ENCODE measurements around the gene HMG20A.

HMG20A gene

GRCh38 chr15:77436822-77437221, 16.1 kb downstream of the HMG20A start:
- DNase-seq, result no peak

DNA sequence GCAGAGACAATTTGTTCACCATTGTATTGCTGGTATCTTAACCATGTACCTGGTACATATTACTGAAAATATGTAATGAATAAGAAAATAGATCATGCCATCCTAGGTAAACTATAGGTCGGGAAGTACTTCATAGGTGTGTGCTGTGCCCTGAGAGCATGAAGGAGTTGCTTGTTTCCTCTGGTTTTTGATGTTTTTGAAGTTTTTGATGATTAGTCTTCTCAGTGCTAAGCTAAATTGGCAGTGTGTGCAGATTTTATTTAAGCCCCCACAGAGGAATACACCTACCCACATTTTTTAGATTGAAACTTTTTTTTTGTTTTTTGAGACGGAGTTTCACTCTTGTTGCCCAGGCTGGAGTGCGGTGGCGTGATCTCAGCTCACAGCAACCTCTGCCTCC, 16.6 kb downstream of the HMG20A start:
- no peak for DNase-seq

DNA sequence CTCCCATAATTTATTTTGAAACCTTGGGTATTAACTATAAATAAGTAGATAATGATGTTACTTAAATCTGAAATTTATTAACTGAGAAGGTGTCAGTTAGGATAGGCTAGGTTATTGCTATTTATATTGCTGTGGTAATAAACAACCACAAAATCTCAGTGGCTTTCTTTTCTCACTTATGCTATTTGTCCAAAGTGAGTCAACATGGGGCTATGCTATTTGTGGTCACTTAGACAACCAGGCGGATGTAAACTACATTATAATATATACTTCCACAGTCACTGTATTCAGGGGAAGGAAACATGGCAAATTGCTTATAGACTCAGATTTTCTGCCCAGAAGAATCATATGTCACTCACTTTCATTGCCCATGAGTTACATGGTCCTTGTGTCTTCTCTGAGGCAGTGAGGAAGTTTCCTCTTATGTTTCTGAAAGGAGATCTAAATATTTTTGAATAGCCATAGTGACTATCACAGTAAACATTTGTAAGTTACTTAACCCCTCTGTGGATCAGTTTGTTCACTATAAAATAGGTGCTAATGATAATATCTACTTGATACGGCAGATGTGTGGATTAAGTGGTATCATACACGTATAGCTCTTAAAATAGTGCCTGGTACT, 19.8 kb downstream of the HMG20A start:
- no peak for DNase-seq

- no peak for DNase-seq
Measured at GRCh38 chr15:77446840-77447390, 26.2 kb downstream of the HMG20A start.

DNA sequence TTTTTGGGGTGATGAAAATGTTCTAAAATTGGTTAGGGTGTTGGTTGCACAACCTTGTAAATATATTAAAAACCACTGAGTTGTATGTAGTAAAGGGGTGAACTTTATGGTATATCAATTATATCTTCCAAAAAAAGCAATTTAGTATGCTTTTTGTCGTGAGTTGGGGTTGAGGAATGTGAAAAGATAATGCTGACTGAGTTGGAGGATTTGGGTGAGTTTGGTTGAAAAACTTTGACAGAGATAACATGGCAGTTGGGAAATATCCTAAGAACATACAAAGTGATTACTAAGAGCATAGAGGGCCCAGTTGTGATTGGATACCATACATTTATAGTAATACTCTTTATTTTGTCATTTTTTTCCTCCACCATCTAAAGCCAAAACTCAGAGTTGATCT, 33.6 kb downstream of the HMG20A start:
- DNase-seq, result no peak

DNA sequence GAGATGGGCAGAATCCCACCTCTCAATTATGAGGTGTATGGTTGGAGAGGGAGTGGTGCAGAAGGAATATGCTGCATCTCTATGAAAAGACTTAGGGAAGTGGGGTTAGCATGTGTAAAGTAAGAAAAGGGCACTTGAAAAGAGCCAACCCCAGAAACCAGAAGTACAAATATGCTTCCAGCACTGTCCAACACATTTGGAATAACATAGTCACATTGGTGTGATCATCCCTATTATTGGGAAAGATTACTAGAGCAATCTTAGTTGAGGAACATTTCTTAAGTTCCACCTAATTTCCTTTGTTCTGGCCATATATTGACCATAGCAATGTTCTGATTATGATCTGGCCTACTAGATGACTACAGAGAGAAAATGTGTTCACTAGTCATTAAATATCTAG, 34.3 kb downstream of the HMG20A start:
- DNase-seq, result no peak

DNA sequence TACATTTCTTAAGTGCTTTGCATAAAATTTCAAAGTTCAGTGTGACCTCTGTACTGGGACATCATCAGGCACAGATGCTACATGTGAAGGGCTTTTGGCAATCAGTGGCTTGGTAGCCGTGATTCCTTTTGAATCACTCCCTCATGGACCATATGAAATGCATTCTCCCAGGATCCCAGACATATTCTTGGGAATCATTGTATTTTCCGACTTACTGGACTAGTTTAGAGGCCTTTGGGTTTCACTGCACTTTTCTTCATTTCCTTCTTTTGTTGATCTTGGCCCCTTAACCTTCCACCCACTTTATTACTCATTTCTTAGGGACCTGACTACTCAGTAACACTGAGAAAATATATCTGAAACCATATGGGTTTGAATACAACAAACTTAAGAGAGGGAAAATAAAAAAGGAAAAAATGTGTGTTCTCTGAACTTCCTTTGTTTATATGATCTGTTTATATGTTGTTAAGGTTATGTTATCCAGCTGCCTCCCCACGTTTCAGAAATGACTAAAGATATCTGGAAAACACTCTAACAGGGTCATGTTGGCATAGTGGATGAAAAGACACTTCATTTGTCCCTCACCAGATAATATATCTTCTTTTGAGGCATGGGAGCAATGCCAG, 35.1 kb downstream of the HMG20A start:
- no peak for DNase-seq

DNA sequence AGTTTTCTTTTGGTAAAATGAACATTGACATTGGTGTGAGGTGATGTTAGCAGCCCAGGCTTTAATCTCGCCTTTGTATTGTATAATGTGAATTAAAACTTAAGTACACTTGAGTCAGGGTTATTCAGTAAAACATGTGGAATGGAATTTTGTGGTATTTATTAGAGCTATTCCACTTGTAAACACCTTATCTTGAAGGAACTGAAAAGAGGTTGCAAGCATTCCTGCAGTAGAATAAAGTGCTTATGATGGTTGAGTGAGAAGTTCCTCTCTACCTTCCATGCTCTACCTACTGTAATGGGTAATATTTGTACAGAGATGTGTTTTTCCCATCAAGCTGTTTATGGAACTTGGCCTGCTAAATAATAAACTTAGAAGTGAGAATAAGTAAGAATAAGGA, 36.1 kb downstream of the HMG20A start:
- no peak for DNase-seq

DNA sequence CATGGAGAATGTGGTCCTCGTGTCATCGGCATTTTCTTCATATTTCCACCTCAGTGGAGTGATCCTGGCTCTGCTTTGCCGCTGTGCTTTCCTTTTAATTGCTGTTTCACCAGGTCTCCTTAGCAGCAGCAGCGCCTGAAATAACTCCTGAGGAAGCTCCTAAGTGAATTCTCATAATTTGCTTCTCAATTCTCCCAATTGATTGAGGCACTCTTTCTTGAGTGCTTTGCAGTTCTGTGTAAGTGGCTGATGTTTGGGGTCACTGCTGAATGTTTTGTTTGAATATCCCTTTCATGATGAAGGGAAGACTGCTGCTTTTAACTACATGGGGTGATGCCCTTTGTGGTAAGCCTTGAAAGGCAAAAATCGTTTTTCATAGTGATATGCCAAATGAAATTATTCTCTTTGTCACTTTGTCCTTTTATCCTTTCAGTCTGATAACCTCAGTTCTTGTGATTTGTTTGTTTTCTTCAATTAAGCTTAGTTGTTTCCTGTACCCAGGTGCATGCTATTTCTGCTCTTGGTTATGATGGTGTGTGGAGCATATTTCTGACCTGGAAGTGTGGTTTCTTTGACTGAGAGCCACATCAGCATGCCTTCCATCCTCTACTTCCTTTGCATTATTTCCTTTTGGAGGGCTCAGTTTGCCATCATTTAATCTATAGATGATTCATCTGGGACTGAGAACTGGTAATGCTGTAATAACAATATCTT, 36.7 kb downstream of the HMG20A start:
- no peak for DNase-seq

DNA sequence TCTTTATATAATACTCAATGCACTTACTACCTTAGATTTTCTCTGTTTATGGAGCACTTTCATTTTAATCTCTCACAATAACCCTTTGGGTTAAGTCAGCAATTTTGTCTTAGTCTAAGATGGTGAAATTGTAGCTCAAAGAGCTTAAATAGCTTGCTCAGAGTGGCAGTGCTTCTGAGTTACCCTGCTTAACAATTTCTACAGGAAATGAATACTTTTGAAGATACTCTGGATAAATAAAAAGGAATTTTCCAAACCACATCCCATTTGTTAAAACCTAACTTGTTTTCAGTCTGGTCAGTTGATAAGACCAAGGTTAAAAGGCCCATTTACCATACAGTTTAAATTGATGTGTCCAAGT, 37.2 kb downstream of the HMG20A start:
- no peak for DNase-seq

- DNase-seq, result no peak
Measured at GRCh38 chr15:77459031-77459430, 38.3 kb downstream of the HMG20A start.

DNA sequence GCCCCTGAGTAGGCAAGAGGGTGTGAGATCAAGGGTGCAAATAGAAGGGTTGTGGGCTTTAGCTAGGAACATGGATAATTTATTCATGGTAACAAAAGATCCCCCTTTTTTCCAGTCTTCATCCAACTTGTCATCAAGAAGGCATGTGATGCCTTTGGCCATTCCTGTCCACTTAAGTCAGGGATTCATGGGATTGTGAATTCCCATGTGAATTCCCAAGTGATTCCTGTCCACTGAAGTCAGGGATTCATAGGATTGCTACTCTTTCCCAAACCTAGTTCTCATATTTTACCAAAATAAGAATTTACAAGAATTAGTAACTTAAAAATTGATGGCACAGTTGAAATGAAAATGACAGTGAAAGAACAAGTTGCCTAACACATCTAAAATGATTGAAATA, 40.8 kb downstream of the HMG20A start:
- DNase-seq, result no peak

- no peak for DNase-seq
Measured at GRCh38 chr15:77464129-77464865, 43.6 kb downstream of the HMG20A start.

- no peak for DNase-seq
Measured at GRCh38 chr15:77466521-77466920, 45.8 kb downstream of the HMG20A start.

DNA sequence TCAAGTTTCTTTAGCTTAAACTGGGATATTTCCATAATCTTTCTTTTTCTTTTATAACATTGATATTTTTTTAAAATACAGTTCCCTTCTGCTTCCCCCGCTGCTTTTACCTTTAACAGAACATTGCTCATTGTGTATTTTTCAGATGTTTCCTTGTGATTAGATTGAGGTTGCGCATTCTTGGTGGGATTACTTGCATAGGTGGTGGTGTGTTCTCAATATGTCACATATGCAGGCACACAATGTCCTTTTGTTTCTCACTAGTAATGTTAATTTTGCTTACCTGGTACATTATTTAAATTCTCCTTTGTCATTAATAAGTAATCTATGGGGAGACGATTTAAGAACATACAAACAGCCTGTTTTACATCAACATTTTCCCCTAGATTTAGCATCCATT, 48.2 kb downstream of the HMG20A start:
- DNase-seq, result no peak

GRCh38 chr15:77470235-77470634, 49.5 kb downstream of the HMG20A start:
- no peak for DNase-seq

- no peak for DNase-seq
Measured at GRCh38 chr15:77473328-77473727, 52.6 kb downstream of the HMG20A start.

DNA sequence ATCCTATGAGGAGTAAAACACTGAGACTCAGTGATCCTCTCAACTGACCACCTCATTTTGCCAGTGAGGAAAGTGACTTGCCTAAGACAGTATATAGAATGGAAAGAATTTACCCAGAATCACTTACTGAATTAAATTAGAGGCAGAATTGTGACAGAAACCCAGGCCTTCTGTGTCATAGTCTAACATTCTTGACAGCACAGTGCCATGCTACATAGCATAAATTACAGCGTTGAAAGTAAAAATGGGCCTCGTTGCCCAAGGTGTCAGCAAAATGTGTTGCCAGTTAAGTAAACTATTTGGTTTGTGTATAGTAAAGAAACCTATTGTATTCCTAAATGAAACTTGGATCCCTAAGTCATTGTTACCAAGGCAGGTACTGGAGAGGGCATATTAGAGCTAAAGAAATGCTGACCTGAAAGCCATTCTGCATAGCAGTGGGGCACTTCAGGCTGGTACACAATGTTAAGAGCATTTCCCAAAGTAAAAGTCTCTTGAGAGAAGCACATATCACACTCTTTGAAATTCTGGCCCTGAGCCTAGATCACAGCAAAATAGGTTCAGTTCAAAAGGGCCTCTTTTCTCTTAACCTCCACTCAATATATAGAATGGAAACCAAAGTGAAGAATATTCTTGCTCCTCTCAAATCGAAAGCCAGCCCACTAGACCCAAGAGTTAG, 53.8 kb downstream of the HMG20A start:
- no peak for DNase-seq

- DNase-seq, result no peak
Measured at GRCh38 chr15:77475001-77475400, 54.3 kb downstream of the HMG20A start.

DNA sequence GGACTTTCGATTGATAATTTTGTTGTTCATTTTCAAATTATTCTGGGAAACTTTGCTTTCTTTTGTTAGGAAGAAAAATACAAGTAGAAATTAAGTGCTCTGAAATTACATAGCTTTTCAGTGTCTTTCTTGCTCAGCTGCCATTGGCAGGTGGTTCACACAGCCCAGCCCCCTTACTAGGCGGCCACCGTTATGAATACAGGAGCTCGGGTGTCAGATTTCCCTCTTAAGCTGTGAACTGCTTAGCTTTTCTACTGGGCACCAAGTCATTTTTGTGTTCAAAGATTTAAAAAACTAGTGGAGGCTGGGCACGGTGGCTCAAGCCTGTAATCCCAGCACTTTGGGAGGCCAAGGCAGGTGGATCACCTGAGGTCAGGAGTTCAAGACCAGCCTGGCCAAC, 55.2 kb downstream of the HMG20A start:
- no peak for DNase-seq

DNA sequence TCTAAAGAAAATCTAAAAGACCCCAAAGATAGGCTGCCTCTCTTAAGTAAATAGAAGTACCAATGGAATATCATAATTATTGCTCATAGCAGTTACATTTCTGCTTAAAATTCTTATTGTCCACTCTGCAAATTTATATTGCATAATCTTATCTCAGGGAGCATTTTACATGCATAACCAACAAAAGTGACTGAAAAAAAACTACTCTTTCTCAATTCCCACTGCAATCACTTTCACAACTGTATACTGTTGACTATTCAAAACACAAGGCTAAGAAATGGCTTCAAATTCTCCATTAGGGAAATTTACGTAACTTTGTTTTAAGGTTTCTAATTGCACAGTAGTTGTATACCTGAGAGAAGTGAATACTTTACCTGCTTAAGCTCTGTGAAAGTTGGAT, 56.3 kb downstream of the HMG20A start:
- no peak for DNase-seq

- no peak for DNase-seq
Measured at GRCh38 chr15:77478051-77478450, 57.4 kb downstream of the HMG20A start.

DNA sequence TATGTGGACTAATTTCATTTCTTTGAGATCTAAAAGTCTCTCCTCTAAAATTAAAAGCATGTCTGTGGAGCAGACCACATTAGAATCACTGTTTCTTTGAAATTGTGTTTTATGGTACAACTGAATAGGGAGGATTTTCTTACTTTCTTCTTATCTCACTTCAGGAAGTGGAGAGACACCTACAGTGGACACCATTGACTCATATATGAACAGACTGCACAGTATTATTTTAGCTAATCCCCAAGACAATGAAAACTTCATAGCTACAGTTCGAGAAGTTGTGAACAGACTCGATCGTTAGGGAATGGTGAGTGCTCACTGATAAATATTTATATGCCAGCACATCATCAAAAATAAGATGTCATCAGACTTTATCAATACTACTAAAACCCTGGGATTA, 58.3 kb downstream of the HMG20A start:
- DNase-seq, result no peak
